Ishikawa (cell line): Measurements from ENCODE around the gene BEAN1.

Source experiments
- CREB1 ChIP-seq: IDR thresholded peaks from 2 replicates; pipeline ENCODE4 v1.6.1; 2012; ENCODE audit warnings: low read depth
- EGR1 ChIP-seq: IDR thresholded peaks from 2 replicates; pipeline ENCODE4 v1.6.1; 2012
- EP300 ChIP-seq: IDR thresholded peaks from 2 replicates; pipeline ENCODE4 v1.6.1; 2012; ENCODE audit warnings: borderline replicate concordance
- MAX ChIP-seq: IDR thresholded peaks from 2 replicates; pipeline ENCODE4 v1.6.1; 2012
- REST ChIP-seq: IDR thresholded peaks from 2 replicates; pipeline ENCODE4 v1.6.1; 2012; ENCODE audit warnings: low read depth, mild to moderate bottlenecking
- TAF1 ChIP-seq: IDR thresholded peaks from 2 replicates; pipeline ENCODE4 v1.6.1; 2012; ENCODE audit warnings: low read depth, mild to moderate bottlenecking
- TCF12 ChIP-seq: IDR thresholded peaks from 2 replicates; pipeline ENCODE4 v1.6.1; 2012; ENCODE audit warnings: low read depth
- YY1 ChIP-seq: IDR thresholded peaks from 2 replicates; pipeline ENCODE4 v1.6.1; 2012; ENCODE audit warnings: low read depth

GRCh38 chr16:66513111-66513723 is 86.1 kb downstream of the BEAN1 start:
- TF ChIP-seq YY1 (no peak), CREB1 (no peak), MAX (no peak; the same call in 1 of the 2 replicates), REST (no peak), TAF1 (no peak), EP300 (peak; percentile 85), EGR1 (no peak), TCF12 (peak; percentile 71; the same call in 1 of the 2 replicates)
